Breast epithelium (tissue), 4 donors: Measurements from ENCODE around the gene FATE1. TPM values are rescaled to one million over a fixed set of nuclear protein-coding genes. Genes with fewer than 3 reads are reported as not detected.

Experiments used
- DNase-seq, 2 donors: peaks; one replicate each; pipeline ENCODE4 v3.0.0-alpha.2; 2019; ENCODE audit warnings: low spot score in 2 of 2
- H3K27ac ChIP-seq, 2 donors: fragments of 200-600 bp; sonication (generic) in 1 of 2; one replicate each; pipeline ENCODE4 v1.5.1; 2016 to 2019; ENCODE audit warnings: mild to moderate bottlenecking in 1 of 2
- H3K27me3 ChIP-seq, 2 donors: fragments of 200-600 bp; sonication (generic) in 1 of 2; one replicate each; pipeline versions ENCODE4 v1.5.1 to v1.6.0; 2017 to 2019; ENCODE audit warnings: control low read depth in 1 of 2, mild to moderate bottlenecking in 1 of 2
- H3K36me3 ChIP-seq: fragments of 200-600 bp; one replicate; pipeline ENCODE4 v1.5.1; 2019
- H3K4me1 ChIP-seq, 2 donors: fragments of 200-600 bp; sonication (generic); one replicate each; pipeline ENCODE4 v1.5.1; 2016 to 2019; ENCODE audit warnings: control low read depth in 1 of 2
- H3K4me3 ChIP-seq, 3 donors: fragments of 200-600 bp; sonication (generic); 1 replicate in 2 of 3; 2 replicates in 1 of 3; pipeline ENCODE4 v1.5.1; 2016 to 2019; ENCODE audit warnings: mild to moderate bottlenecking in 3 of 3, moderate library complexity in 2 of 3
- H3K9me3 ChIP-seq, 2 donors: fragments of 200-600 bp; sonication (generic) in 1 of 2; one replicate each; pipeline ENCODE4 v1.5.1; 2016 to 2019; ENCODE audit warnings: control low read depth in 1 of 2
- CTCF ChIP-seq, 3 donors: fragments of 450-650 bp; IDR thresholded peaks; one replicate each; pipeline ENCODE4 v1.5.1; 2016 to 2017; ENCODE audit warnings: antibody characterized with exemption in 3 of 3, mild to moderate bottlenecking in 3 of 3, moderate library complexity in 3 of 3
- POLR2A ChIP-seq: fragments of 450-650 bp; IDR thresholded peaks from one replicate; pipeline ENCODE4 v1.6.1; 2016; ENCODE audit warnings: antibody characterized with exemption, mild to moderate bottlenecking, moderate library complexity
- POLR2AphosphoS5 ChIP-seq, 3 donors: sonication (generic); formaldehyde crosslinking; IDR thresholded peaks; one replicate each; pipeline ENCODE4 v1.6.1; 2017; ENCODE audit warnings: antibody characterized with exemption in 3 of 3
- intact Hi-C: fragments of 100-400 bp; cut with DNase I; formaldehyde crosslinking; loops from one replicate; pipeline ENCODE4 v1.15.1; 2023; ENCODE audit warnings: low total_unique reads
- total RNA-seq, 3 donors: library from RNA; depleted of rRNA; stranded (reverse); fragments of >200 nt; gene quantifications; one replicate each; pipeline ENCODE4 v1.1.0, GENCODE V29; 2016

The FATE1 gene
- total RNA-seq, 3 donors from 2014 or later, result not detected

GRCh38 chrX:151712253-151712652 is 3.6 kb upstream of the FATE1 start:
- Histone ChIP-seq H3K4me1 (no peaks in the 10 kb centered on the region), H3K4me3 (no peak overlapping the region), H3K27ac (peak overlapping the region in 1 of 2 donors; percentile 31), H3K9me3 (no peaks in the 10 kb centered on the region), H3K36me3 (no peaks in the 10 kb centered on the region), H3K27me3 (peaks cover 0 to 36% of the 10 kb centered on the region in 2 donors)
- intact Hi-C loops, result no loop called here
- DNase-seq, result no peak
- TF ChIP-seq POLR2A (no peak), CTCF (IDR thresholded peaks at IDR 0.05) (no peak), POLR2AphosphoS5 (IDR thresholded peaks at IDR 0.05) (no peak)

DNA sequence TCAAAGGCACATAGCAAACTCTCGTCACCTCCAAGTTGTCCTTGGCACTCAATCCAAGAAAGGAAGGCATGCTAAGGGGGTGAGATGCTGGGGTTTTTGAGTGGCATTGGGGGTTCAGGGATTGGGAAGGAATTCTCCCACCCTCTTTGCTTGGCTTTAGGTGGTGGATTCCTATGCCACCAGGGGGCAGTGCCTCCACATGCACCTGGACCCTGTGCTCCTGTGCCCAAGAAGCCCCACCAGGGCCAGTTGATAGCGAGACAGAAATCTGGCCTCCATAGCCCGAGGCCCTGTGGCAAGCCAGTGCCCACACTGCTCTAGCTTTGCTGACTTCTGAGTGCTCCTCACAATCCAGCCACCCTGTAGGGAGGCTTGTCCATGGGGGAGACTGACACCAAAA is 2.0 kb upstream of the FATE1 start:
- no peaks in the 10 kb centered on the region for H3K4me1 ChIP-seq
- DNase-seq, result no peak
- no peaks in the 10 kb centered on the region for H3K9me3 ChIP-seq
- intact Hi-C loops, result no loop called here
- no peaks in the 10 kb centered on the region for H3K36me3 ChIP-seq
- H3K4me3 ChIP-seq, result no peak overlapping the region
- TF ChIP-seq CTCF (IDR thresholded peaks at IDR 0.05) (peak in 2 of 3 donors; percentile 12 to 24), POLR2AphosphoS5 (IDR thresholded peaks at IDR 0.05) (no peak)
- H3K27ac ChIP-seq, result no peak overlapping the region
- H3K27me3 ChIP-seq, result peaks cover 0 to 29% of the 10 kb centered on the region in 2 donors

GRCh38 chrX:151714362-151714761 is 1.5 kb upstream of the FATE1 start:
- Histone ChIP-seq H3K9me3 (no peaks in the 10 kb centered on the region), H3K27ac (no peak overlapping the region), H3K36me3 (no peaks in the 10 kb centered on the region), H3K4me1 (no peaks in the 10 kb centered on the region), H3K4me3 (no peak overlapping the region), H3K27me3 (peaks cover 0 to 29% of the 10 kb centered on the region in 2 donors)
- TF ChIP-seq CTCF (IDR thresholded peaks at IDR 0.05) (no peak), POLR2A (no peak), POLR2AphosphoS5 (IDR thresholded peaks at IDR 0.05) (no peak)
- intact Hi-C loops, result no loop called here
- no peak for DNase-seq

DNA sequence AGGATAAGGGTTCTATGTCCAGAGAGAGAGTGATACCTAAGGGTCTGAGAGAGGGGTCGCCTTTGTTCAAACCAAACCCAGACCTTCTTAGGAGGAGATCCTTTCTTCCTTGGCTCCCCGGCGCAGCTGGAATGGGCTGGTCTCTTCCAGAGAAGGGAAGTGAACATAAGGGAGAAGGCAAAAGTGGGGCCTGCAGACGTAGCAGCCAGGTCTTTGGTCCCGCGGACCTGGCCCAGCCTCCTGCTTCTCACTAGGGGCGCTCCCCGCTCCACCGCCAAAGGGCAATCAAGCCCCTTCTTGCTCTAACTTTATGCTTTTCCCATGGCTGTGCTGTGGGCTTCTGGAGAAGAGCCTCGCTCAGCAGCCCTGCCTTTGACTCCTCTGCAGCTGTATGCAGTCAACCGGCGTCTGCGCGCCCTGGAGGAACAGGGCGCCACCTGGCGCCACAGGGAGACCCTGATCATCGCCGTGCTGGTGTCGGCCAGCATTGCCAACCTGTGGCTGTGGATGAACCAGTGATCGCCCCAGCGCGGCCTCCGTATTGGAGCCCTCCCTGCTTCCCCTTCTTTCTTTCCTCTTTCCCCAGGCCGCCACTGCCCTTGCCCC is 6.5 kb downstream of the FATE1 start:
- no peak for DNase-seq
- intact Hi-C loops, result no loop called here
- Histone ChIP-seq H3K27ac (no peak overlapping the region), H3K36me3 (no peaks in the 10 kb centered on the region), H3K4me3 (no peak overlapping the region), H3K27me3 (peaks cover 0 to 48% of the 10 kb centered on the region in 2 donors), H3K9me3 (no peaks in the 10 kb centered on the region), H3K4me1 (no peaks in the 10 kb centered on the region)
- TF ChIP-seq POLR2AphosphoS5 (IDR thresholded peaks at IDR 0.05) (no peak), POLR2A (no peak), CTCF (IDR thresholded peaks at IDR 0.05) (no peak)

DNA sequence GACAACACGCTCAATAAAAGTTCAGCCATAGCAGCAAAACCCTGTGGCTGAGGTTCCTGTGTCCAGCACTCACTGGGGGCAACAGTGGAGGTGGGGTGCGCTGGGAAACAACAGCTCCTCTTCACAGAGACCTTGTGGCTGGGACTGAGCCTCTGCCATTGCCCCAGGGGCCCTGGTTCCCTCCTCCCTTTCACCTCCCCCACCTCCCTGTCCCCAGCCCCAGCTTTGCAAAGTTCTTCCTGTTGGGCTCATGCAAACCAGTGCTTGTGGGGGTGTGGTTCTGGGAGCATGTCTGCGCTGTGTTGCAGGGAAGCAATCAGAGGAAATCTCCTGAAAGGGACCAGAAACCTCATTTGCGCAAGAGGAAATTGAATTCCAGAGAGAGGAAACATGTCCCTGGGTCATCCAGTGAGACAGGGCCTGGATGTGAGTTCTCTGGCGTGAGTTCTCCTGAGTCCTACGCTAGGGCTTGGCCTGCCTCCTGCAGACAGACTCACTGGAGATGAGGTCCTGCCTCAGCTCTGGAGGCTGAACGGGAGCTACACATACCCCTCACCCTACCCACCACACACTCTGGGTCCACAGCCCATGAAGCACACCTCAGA is 7.4 kb downstream of the FATE1 start:
- no peak for DNase-seq
- no peak for TF ChIP-seq POLR2A
- no peak for TF ChIP-seq CTCF (IDR thresholded peaks at IDR 0.05)
- TF ChIP-seq POLR2AphosphoS5 (IDR thresholded peaks at IDR 0.05), result no peak
- intact Hi-C loops, result no loop called here
- Histone ChIP-seq H3K36me3 (no peaks in the 10 kb centered on the region), H3K27ac (no peak overlapping the region), H3K9me3 (no peaks in the 10 kb centered on the region), H3K4me3 (no peak overlapping the region), H3K27me3 (peaks cover 0 to 53% of the 10 kb centered on the region in 2 donors), H3K4me1 (no peaks in the 10 kb centered on the region)
